NCI-H2227 (cell line): ENCODE results near the gene P2RY8.
"Not testable (repeated sequence)": the region's sequence is repeated elsewhere in the genome, so short reads cannot be mapped to it uniquely, and the experiment has no call there.

ENCODE experiments used
- DNase-seq: peaks from one replicate; lab custom pipeline; 2025; ENCODE audit not compliant: unreplicated experiment; lab: John Stamatoyannopoulos, UW

P2RY8 gene

GRCh38 chrX:1520350-1520749, 16.6 kb downstream of the P2RY8 start:
- no peak for DNase-seq

- no peak for DNase-seq
Observed at GRCh38 chrX:1519022-1519497, 17.9 kb downstream of the P2RY8 start.

GRCh38 chrX:1518512-1518911, 18.5 kb downstream of the P2RY8 start:
- DNase-seq, result no peak

GRCh38 chrX:1516596-1517104, 20.3 kb downstream of the P2RY8 start:
- DNase-seq, result no peak

- DNase-seq, result no peak
Observed at GRCh38 chrX:1511829-1512228, 25.2 kb downstream of the P2RY8 start.

- no peak for DNase-seq
Observed at GRCh38 chrX:1511150-1511549, 25.8 kb downstream of the P2RY8 start.

GRCh38 chrX:1507511-1508463, 29.2 kb downstream of the P2RY8 start:
- no peak for DNase-seq

GRCh38 chrX:1506916-1507315, 30.1 kb downstream of the P2RY8 start:
- DNase-seq, result no peak

- no peak for DNase-seq
Observed at GRCh38 chrX:1502853-1503252, 34.1 kb downstream of the P2RY8 start.

- no peak for DNase-seq
Observed at GRCh38 chrX:1502241-1502640, 34.7 kb downstream of the P2RY8 start.

- DNase-seq, result no peak
Observed at GRCh38 chrX:1500701-1501624, 36.0 kb downstream of the P2RY8 start.

- no peak for DNase-seq
Observed at GRCh38 chrX:1496076-1496475, 40.9 kb downstream of the P2RY8 start.

- DNase-seq, result no peak
Observed at GRCh38 chrX:1493877-1494510, 43.0 kb downstream of the P2RY8 start.

GRCh38 chrX:1493412-1493811, 43.6 kb downstream of the P2RY8 start:
- DNase-seq, result no peak

GRCh38 chrX:1492421-1493012, 44.5 kb downstream of the P2RY8 start:
- DNase-seq, result no peak

- DNase-seq, result no peak
Observed at GRCh38 chrX:1491851-1492349, 45.1 kb downstream of the P2RY8 start.

- DNase-seq, result not testable (repeated sequence)
Observed at GRCh38 chrX:1491248-1491647, 45.7 kb downstream of the P2RY8 start.

GRCh38 chrX:1490723-1491122, 46.3 kb downstream of the P2RY8 start:
- DNase-seq, result not testable (repeated sequence)

- not testable (repeated sequence) for DNase-seq
Observed at GRCh38 chrX:1489354-1489753, 47.6 kb downstream of the P2RY8 start.

GRCh38 chrX:1488745-1489144, 48.2 kb downstream of the P2RY8 start:
- no peak for DNase-seq
